Measurements from ENCODE around the gene LRRC56. TPM values are rescaled to one million over a fixed set of nuclear protein-coding genes. Genes with fewer than 3 reads are reported as not detected.

LRRC56 gene
- total and polyA plus RNA-seq, 9 of the 15 experiments (the other 6 are each of a cell fraction or from before 2014, with no cell fraction given): 0.03 to 4.5 (median 1.0) TPM; not detected in 1

GRCh38 chr11:567629-568292 lies 30.4 kb downstream of the LRRC56 start (continued):
- 0 out of 2 replicates have a peak, but pooled peaks have one; percentile 33 for TF ChIP-seq HNRNPL (IDR thresholded peaks at IDR 0.05; ENCODE audit: low read depth, low read length)
- peak; percentile 67 for TF ChIP-seq RBBP5 (IDR thresholded peaks at IDR 0.05; ENCODE audit: borderline replicate concordance, insufficient read depth, low read length, poor library complexity, severe bottlenecking)
- TF ChIP-seq SAP30 (IDR thresholded peaks at IDR 0.05; ENCODE audit: borderline replicate concordance, insufficient read depth, low read depth, low read length, poor library complexity, severe bottlenecking): peak; percentile 14
- peak; percentile 22 for TF ChIP-seq KDM5B (IDR thresholded peaks at IDR 0.05; ENCODE audit: insufficient replicate concordance, low read depth, low read length)
- TF ChIP-seq MBD2 (IDR thresholded peaks at IDR 0.05; ENCODE audit: borderline replicate concordance, low read depth): 0 out of 2 replicates have a peak, but pooled peaks have one; percentile 3

GRCh38 chr11:568306-569157 lies 31.2 kb downstream of the LRRC56 start:
- Histone ChIP-seq H3K4me3 (peak overlapping the region; percentile 84), H3K9me1 (ENCODE audit: control insufficient read depth, insufficient read depth, low read length) (no peaks in the 10 kb centered on the region), H3K9ac (ENCODE audit: insufficient read depth in 1 of 2, low read depth in 2 of 2, low read length in 2 of 2) (peak overlapping the region; percentile 83 to 96), H3K4me1 (replicated peaks in 1 of 2; ENCODE audit: control insufficient read depth in 2 of 2, insufficient read depth in 2 of 2, low read length in 2 of 2) (peaks cover 31 to 71% of the 10 kb centered on the region in 2 experiments), H3K9me3 (replicated peaks; ENCODE audit: control insufficient read depth, insufficient read depth, low read depth, low read length) (no peaks in the 10 kb centered on the region), H3K4me2 (ENCODE audit: insufficient read depth, low read length) (peak overlapping the region; percentile 91), H3K27me3 (ENCODE audit: control insufficient read depth in 2 of 2, insufficient read depth in 2 of 2, low read length in 2 of 2) (no peaks in the 10 kb centered on the region), H3K36me3 (ENCODE audit: control insufficient read depth, insufficient read depth, low read length) (peaks cover 18% of the 10 kb centered on the region; the same call in 2 of the 3 replicates), H3K27ac (ENCODE audit: extremely low read depth, low read depth, low read length) (peak overlapping the region; percentile 82), H4K20me1 (replicated peaks; ENCODE audit: control insufficient read depth, insufficient read depth, low read length) (no peaks in the 10 kb centered on the region), H2AFZ (ENCODE audit: low read depth, low read length) (peak overlapping the region; percentile 68; the same call in 1 of the 2 replicates), H3K79me2 (ENCODE audit: control insufficient read depth, insufficient read depth, low read length) (peaks cover 30% of the 10 kb centered on the region)
- ChIA-PET CTCF (ENCODE audit: low intra/inter-chr PET ratio) (interaction anchor here (0.7 kb wide), 2 partner anchors 33 to 131 kb away, joined by 4 to 5 read pairs; partner anchors contain the start of gene HRAS), POLR2A (interaction anchor here (0.5 to 1.9 kb wide), 9 partner anchors 7 to 246 kb away, joined by 3 to 6 read pairs (median 4); no protein-coding TSS in a partner anchor)
- ATAC-seq: peak; percentile 98
- FAIRE-seq: peak; percentile 83
- in situ Hi-C loops (cut with MboI): no loop called here
- no TSS peak for BruUV-seq (replicated peaks)
- WGBS (ENCODE audit: insufficient coverage, low coverage, missing lambda C conversion rate): under 1% methylated on average over 58 of the region's 123 CpGs
- intact Hi-C loops (cut with micrococcal nuclease): loop anchor here (10.0 kb wide), 1 partner anchor 226 kb away; the partner anchor contains the start of genes CEND1 and SLC25A22
- DNase-seq (ENCODE audit: extremely low read depth in 1 of 4, low spot score in 3 of 4): peak; percentile 89 to 97 (median 94)
- TF ChIP-seq SMARCC2 (IDR thresholded peaks at IDR 0.05; ENCODE audit: low read depth): no peak
- no peak for TF ChIP-seq NFRKB (IDR thresholded peaks at IDR 0.05; ENCODE audit: low read depth)
- TF ChIP-seq ZMIZ1 (IDR thresholded peaks at IDR 0.05; ENCODE audit: low read depth in 2 of 2, low read length in 2 of 2): peak in 1 of 2 experiments; percentile 39; a peak in 1 of 4 replicates
- peak; percentile 46 for TF ChIP-seq L3MBTL2 (IDR thresholded peaks at IDR 0.05)
- no peak for TF ChIP-seq ZNF347 (CRISPR knock-in tag; IDR thresholded peaks at IDR 0.05; ENCODE audit: low read depth)
- peak; percentile 41; the same call in 1 of the 2 replicates for TF ChIP-seq MYC (IDR thresholded peaks at IDR 0.05; ENCODE audit: low read depth, low read length)
- no peak for TF ChIP-seq MYC (CRISPR knock-in tag; IDR thresholded peaks at IDR 0.05; ENCODE audit: borderline replicate concordance, low read depth)
- no peak for TF ChIP-seq HNRNPL (IDR thresholded peaks at IDR 0.05; ENCODE audit: low read depth, low read length)
- 0 out of 2 replicates have a peak, but pooled peaks have one; percentile 27 for TF ChIP-seq CHD2 (IDR thresholded peaks at IDR 0.05; ENCODE audit: low read depth, low read length)
- TF ChIP-seq KLF1 (tag; IDR thresholded peaks at IDR 0.05): peak; percentile 91
